HUDEP-2 (cell line): ENCODE measurements around the gene LRRC45.

Experiments
- DNase-seq, 76 experiments: peaks; one replicate each; lab custom pipeline; 2025; ENCODE audit not compliant: unreplicated experiment in 76 of 76; lab: John Stamatoyannopoulos, UW

The LRRC45 gene

DNA sequence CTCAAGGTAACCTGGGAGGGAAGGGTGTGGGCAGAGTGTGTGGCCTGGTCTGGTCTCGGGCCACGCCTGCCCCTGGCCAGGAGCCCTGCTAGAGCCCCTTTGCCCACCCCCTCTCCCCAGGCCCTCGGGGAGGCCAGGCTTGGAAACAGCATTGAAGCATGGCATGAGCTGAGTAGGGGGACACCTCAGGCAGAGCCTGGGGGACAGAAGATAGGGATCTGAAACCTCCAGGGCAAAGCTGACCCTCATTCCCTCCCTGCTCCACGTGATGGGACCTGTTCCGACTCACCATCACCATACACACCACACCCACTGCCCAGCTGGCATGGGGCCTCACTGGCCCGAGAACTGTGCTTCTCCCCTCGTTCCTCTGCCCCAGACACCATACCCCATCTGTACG lies 26.0 kb downstream of the LRRC45 start:
- no peak for DNase-seq

DNA sequence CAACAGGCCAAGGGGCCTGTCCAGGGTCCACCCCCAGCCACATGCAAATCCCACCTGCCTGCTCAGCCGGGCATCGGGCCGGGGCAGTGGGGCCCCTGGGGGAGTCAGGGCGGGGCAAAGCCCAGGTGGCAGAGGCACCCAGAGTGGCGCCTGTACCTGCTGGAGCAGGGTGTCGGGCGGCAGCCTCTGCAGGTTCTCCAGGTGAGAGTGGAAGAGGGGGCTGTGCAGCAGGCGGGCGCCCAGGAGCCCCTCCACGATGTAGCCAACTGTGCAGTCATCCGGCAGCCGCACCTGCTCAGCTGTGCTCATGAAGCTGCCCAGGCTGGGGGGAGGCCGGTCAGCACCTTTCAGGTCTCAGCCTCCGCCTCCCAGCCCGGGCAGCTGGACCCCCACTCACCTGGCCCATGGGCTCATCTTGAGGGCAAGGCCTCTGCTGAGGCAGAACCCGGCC lies 26.4 kb downstream of the LRRC45 start:
- DNase-seq = no peak

DNA sequence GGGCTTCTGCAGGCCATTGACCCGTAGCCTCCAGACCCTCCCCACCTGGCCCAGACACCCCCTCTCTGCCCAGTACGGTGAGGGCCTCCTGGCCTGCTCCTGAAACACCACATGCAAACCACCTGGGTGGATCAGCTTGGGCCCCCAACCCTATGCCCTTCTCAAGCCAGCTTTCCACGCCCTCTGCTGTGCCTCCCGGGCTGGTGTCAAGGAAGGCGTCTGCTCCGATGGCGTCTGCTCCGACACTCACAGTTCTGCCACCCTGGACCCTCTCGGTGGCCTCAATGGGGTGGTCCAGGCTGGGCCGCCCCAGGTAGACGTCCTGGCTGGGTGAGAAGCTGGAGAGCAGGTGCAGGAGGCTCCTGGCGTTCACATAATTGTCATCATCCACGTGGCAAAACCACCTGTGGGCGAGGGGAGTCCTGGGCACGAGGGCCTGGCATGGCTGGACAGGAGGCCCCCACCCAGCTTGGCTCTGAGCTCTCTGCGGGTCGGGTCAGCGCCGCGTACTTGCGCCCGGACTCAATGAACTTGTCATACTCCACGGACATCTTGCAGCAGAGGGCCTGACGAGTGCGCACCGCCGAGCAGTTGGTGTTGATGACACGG lies 27.2 kb downstream of the LRRC45 start:
- no peak for DNase-seq

DNA sequence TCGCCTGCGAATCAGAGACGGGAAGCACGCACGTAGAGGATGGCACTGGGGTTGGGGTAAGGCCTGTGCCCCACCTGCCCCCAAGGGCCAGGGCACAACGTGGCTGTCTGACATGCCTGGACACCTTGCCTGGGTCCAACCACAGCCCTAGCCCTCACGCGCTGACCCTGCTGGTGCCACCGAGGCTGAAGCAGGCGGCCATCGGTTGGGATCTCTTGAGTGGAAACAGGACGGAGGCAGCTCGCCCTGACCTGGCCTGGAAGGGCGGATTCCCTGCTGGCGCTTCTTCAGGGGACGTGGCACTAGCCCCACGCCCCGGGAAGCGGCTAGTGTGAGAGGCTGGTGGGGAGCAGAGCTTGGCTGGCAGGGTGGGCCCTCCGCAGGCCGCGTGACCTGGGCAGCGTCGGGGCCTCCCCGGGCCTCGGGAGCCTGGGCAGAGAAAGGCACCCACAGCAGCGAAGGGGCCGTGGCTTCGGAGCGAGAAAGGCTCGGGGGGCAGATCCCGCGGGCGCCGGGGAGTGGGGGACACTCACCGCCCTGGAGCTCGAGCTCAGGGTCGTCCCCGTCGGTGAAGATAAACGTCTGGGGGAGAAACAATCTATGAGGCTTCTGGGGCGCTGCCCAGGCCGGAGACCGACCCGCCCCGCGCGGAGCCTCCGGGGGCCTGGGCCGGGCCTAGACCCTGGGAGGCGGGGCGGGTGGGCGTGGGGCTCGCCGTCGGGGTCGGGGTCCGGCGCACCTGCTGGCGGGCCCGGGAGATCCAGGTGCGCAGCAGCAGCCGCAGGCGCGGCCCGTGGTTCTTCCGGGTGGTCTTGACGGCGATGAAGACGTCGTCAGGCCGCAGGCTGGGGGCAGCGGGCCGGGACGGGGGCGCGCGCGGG lies 27.9 kb downstream of the LRRC45 start:
- no peak for DNase-seq

DNA sequence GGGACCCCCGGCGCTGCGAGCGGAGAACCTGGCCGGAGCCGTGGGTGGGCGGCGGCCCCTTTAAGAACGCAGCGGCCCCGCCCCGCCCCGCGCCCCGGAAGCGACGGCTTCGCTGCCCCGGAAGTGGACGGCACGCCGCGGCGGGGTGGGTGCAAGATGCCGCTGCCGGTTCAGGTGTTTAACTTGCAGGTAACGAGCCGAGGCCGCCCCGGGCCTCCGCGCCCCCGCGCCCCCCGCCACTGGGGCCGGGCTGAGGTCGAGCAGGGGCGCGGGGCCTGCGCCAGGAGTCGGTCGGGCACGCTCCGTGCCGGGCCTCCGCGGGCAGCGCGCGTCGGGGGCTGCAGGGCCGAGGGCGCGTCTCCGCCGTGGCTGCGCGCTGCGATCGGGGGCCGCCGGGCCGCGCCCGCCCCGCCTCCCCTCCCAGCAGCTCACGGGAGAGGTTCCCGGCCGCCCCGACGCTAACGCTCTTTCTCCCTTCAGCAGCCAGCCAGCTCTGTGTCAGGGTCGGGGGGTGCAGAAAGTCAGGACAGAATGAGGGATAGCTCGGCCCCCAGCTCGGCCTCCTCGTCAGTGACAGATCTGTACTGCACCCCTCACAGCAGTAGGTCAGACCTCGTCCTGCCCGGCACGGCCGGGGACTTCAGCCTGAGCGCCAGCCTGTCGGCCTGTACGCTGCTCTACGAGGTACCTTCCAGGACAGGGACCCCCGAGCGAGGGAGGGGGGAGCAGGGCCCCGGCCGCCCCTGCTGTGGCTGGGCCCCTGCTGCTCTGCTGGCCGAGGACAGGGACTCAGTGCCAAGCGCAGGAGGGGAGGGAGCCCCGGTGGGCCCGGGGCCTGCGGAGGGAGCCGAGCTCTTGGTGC lies 28.9 kb downstream of the LRRC45 start, which contains the start of the genes GPS1 and RFNG:
TSS of gene GPS1 (plus strand) at position 123 of the 862 bp plus-strand sequence. CDS start at position 157, 34 bp downstream.
TSS of gene RFNG (minus strand) at position 36 of the 862 bp plus-strand sequence. CDS start 45 bp downstream, outside the sequence.
- peak in 56 of 76 experiments; percentile 1 to 77 (median 52) for DNase-seq

DNA sequence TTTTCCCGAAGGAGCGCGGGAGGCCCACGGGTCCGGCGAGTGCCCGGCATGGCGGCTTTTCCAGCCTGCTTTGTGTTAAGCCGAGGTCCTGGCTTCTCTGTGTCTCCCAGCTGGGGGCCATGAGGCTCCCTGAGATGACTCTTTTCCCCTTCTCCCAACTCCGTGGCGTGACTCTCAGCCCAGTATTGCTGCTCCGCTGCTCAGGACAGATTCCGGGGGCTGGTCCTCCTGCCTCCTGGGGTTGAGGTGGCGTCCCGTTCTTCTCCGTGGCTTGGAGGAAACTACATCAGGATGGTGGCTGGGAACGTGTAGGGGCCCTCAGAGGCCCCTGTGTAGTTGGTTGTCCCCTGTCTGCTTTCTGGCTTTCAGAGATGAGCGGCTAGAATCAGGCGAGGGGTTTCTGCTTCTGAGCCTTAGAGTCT lies 29.5 kb downstream of the LRRC45 start:
- DNase-seq = no peak

DNA sequence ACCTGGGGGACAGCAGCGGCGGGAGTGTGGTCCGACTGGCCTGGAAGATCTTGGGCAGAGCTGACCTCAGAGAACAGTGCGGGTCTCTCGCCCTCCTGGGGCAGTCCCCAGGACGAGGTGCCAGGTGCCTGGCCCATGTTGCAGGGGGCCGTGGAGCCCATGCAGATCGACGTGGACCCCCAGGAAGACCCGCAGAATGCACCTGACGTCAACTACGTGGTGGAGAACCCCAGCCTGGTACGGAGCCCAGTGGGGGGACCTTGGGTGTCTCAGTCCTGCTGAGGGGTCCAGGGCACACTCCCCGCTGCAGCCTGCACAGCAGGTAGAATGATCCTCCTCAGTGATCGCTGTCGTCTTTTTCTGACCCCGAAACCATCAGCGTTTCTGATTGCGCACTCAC lies 30.0 kb downstream of the LRRC45 start:
- no peak for DNase-seq

DNA sequence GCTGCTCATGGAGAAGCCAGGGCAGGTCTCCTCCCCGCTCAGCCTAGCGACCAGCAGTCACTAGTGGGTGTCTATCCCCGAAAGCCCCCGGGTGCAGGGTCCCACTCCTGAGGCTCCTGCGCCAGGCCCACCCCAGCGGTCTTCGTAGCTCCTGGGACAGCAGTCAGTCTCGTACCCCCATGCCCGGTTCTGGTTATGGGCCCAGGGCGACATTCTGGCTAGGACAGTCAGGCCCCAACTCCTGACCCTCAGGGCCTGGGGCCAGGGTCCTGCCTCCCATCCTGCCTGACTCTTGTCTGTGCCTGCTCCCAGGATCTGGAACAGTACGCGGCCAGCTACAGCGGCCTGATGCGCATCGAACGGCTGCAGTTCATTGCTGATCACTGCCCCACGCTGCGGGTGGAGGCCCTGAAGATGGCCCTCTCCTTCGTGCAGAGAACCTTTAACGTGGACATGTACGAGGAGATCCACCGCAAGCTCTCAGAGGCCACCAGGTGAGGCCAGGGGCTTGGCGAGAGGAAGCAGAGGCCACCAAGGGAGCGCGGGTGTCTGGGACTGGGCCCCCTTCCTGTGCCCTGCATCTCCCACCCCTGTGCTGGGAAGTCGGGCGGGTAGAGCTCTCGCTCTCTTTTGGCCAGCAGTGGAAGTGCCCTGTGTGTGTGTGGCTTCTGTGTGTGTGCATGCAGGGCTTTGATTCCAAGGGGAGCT lies 30.6 kb downstream of the LRRC45 start:
- DNase-seq = no peak

DNA sequence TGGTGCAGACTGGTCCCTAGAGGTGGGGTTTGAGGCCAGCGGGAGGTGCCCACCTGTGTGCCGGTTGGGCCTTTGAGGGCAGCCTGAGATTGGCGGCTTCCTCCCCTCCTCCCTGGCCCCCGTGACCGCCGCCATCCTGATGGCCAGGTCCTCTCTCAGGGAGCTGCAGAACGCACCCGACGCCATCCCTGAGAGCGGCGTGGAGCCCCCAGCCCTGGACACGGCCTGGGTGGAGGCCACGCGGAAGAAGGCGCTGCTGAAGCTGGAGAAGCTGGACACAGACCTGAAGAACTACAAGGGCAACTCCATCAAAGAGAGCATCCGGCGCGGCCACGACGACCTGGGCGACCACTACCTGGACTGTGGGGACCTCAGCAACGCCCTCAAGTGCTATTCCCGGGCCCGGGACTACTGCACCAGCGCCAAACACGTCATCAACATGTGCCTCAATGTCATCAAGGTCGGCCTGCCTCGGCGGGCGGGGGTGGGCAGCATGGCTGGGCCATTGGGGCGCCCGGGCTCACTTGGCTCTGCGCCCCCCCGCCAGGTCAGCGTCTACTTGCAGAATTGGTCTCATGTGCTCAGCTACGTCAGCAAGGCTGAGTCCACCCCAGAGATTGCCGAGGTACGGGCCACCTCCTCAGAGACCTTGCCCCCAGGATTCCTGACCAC lies 31.4 kb downstream of the LRRC45 start:
- no peak for DNase-seq

DNA sequence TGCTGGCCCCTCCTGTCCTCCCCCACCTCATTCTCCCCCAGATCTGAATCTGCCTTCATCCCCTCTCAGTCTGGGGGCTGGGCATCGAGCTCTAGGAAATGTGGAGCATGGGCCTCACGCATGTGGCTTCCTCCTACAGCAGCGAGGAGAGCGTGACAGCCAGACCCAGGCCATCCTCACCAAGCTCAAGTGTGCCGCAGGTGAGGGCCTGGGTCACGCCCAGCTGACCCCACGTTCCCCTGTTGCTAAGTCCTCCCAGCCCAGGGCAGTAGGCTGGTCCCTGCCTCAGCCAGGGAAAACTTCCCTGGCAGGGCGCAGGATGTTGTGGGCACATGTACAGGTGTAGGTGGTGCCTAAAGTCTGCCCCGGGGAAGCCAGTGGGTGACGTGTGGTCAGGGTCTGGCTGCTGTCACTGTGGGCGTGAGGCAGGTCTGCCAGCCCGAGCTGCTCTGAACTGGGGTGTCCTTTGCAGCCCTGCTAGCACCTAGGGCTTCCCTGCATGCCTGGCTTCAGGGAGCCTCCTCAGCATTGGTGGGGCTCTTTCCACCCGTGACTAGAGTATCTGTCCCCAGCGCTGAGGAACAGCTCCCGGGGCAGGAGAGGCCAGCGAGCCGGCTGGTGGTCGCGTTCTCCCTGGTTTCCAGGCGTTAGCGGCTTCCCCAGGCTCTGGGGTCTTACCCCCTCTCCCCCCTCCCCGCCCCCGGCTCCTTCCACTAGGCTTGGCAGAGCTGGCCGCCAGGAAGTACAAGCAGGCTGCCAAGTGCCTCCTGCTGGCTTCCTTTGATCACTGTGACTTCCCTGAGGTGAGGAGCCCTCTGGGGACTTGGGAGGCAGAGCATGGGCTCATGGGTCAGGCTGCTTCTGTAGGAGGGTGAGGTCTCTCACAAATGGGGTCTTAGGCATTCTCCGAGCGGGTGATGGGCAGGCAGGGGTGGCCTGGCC lies 32.2 kb downstream of the LRRC45 start:
- peak in 1 of 76 experiments; percentile 2 for DNase-seq

DNA sequence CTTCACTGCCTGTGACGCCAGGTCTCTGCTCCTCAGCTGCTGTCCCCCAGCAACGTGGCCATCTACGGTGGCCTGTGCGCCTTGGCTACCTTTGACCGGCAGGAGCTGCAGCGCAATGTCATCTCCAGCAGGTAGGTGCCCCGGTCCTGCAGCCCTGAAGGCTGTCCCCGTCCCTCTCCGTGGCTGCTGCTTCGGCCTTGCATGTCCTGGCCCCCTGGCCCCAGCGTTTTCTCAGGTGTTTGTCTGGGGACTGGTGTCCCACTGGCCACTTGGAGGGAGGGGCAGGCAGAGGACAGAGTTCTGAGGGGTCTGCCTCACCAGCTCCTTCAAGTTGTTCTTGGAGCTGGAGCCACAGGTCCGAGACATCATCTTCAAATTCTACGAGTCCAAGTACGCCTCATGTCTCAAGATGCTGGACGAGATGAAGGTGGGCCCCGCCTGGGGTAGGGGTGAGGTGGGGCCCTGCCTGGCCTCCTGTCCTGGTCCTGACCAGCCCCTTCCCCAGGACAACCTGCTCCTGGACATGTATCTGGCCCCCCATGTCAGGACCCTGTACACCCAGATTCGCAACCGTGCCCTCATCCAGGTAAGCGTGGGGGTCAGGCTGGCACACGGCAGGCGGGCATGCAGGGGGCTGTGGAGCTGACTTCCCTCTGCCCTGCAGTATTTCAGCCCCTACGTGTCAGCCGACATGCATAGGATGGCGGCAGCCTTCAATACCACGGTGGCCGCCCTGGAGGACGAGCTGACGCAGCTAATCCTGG lies 33.0 kb downstream of the LRRC45 start:
- DNase-seq = no peak

DNA sequence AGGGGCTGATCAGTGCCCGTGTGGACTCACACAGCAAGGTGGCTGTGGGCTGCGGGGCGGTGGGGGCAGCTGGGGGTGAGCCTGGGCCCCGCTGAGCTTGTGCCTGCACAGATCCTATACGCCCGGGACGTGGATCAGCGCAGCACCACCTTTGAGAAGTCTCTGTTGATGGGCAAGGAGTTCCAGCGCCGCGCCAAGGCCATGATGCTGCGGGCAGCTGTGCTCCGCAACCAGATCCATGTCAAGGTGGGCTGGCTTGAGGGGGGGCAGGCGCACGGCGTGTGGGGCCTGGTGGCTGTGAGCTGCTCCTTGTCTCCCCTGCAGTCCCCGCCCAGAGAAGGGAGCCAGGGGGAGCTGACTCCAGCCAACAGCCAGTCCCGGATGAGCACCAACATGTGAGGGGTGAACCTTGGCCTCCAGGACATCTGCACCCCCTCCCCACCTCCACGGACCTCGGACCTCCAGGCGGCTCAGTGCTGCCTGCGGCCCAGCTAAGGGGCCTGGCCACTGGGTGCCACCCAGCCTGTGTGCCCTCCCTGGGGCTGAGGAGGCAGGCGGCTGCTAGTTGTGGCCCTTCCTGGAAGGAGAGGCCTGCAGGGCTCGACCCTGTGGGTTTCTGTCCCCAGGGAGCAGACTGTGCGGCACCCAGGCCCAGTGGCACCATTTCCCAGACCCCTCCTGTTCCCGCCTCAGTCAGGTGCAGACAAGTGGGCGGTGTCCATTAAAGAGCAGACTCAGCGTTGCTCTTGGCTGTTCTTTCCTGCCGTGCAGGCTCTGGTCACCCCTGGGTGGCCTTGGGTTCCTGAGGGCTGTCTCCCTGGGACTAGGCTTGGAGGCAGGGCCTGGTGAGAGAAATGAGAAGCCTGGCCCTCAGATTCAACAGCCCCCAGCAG lies 33.9 kb downstream of the LRRC45 start:
- DNase-seq = no peak

DNA sequence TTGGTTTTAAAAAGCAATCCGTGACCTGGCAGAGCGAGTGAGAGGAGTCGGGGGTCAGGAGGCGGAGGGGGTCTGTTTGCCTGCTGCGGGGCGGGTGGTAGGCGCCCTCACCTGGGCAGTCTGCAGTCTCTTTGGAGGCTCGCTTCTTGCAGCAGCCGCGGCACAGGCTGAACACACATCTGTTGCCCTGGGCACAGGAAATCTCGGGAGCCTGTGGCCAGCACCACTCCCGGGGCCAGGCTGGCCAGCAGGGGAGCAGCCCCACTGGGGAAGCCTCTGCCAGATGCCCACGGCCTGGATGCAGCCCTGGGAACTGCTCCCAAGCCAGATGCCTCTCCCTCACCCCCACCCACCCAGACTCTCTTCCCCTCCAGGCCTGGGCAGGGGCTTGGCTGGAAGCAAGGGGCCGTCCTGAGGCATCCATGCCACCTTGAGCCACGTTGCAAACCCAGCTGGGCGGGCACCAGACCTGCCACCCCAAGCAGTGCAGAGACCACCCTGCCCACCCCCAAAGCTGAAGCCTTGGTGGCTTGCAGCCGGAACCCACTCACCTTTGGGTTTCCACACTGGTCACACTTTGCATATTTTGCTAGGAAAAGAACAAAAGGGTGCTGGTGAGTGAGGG lies 35.2 kb downstream of the LRRC45 start:
- no peak for DNase-seq

DNA sequence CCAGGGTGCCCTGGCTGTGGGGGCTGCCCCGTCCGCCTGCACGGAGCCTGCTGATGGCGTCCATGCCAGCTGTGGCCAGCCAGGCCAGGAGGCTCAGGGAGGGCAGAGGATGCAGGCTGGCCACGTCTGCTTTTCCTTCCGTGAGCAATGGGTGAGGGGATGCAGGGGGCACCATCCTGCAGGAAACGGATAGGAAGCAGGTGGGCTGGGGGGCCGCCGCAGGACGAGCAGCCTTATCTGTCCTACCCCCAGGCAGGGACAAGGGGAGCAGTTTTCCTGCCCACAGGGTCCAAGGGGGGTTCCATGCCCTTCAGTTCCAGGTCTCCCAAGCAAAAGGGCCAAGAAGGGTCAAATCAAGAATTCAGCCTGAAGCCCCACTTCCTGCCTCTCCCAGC lies 35.7 kb downstream of the LRRC45 start:
- DNase-seq = no peak

DNA sequence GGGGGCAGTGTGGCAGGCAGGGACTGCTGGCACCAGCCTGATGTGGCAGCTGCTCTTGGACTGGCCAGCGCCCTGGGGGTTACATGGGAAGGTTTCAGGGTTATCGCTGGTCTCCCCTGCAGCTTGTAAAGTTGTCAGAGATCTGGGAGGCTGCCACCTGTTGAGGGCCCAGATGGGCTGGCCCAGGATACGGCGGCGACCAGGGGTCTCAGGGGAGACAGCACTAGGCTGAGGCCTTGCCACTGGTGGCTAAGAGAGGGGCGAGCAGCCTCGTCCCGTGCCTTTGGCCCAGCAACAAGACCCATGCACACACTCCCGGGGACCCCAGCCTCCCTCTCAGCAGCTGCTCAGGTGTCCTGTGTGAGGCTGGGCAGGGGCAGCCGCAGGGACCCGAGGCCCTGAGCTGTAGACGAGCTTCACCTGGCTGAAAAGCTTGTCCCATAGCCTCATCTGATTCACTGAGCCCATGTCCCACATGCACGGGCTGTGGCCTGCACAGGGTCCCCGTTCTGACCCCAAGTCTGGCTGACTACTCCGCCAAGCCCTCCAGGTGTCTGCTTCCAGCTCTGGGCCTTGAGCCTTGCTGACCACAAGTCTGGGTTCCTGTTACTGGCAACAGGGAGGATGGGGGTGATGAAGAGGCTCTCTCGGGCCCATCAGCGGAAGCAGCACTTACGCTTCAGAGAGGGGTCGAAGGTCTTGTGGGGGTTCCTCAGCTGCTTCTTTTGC lies 36.3 kb downstream of the LRRC45 start:
- DNase-seq = no peak

DNA sequence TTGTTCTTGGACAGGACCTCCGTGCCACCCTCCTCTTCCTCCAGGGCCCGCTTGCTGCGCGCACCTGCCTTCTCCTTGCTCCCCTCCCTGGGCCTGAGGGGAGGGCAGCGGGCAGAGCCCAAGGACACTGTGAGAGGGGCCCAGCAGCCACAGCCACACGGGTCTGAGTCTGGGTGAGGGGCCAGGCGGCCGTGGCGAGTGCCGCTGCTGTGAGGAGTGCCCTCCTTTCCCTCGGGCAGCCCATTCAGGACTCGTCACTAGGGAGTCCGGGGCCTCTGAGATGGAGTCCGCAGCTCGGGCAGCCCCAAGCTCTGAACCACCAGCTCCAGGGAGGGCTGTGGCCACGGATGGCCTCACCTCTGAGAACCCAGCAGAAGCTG lies 36.9 kb downstream of the LRRC45 start:
- DNase-seq = no peak
